Adrenal gland (tissue), 5 donors: ENCODE measurements around the gene RFX1.

Source experiments
- POLR2A ChIP-seq, 2 donors: fragments of 450-650 bp; IDR thresholded peaks; one replicate each; pipeline ENCODE4 v1.6.1; 2017; ENCODE audit warnings: antibody characterized with exemption in 2 of 2, mild to moderate bottlenecking in 2 of 2, moderate library complexity in 1 of 2
- TF ChIP-seq, protein P1 (sequence below), 6 experiments: fragments of 450-650 bp in 4 of 6; fragments of 200-600 bp in 2 of 6; sonication (generic) in 1 of 6; IDR thresholded peaks; 1 replicate in 5 of 6; 2 replicates in 1 of 6; pipeline versions ENCODE4 v1.5.1 to v1.8.0; 2016 to 2021; ENCODE audit warnings: antibody characterized with exemption in 6 of 6, mild to moderate bottlenecking in 2 of 6, moderate library complexity in 1 of 6
- donor health status: DM: no; HTN: no; CAD: no.

DNA sequence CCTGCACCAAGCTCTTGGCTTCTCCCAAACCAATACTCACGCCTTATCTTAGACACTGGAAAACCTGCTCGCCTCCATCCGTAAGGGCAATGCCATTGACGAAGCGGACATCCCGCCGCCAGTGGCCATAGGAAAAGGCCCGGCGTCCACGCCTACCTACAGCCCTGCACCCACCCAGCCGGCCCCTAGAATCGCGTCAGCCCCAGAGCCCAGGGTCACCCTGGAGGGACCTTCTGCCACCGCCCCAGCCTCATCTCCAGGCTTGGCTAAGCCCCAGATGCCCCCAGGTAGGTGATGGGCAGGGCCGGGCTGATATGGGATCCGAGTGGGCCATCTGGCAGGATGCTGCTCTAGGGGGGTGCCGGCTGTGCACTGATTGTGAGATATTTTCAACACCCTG is 92.8 kb downstream of the RFX1 start:
- TF ChIP-seq, protein P1, sequence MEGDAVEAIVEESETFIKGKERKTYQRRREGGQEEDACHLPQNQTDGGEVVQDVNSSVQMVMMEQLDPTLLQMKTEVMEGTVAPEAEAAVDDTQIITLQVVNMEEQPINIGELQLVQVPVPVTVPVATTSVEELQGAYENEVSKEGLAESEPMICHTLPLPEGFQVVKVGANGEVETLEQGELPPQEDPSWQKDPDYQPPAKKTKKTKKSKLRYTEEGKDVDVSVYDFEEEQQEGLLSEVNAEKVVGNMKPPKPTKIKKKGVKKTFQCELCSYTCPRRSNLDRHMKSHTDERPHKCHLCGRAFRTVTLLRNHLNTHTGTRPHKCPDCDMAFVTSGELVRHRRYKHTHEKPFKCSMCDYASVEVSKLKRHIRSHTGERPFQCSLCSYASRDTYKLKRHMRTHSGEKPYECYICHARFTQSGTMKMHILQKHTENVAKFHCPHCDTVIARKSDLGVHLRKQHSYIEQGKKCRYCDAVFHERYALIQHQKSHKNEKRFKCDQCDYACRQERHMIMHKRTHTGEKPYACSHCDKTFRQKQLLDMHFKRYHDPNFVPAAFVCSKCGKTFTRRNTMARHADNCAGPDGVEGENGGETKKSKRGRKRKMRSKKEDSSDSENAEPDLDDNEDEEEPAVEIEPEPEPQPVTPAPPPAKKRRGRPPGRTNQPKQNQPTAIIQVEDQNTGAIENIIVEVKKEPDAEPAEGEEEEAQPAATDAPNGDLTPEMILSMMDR (IDR thresholded peaks at IDR 0.05): no peak
- no peak for TF ChIP-seq POLR2A (IDR thresholded peaks at IDR 0.05)
